ENCODE results near the gene FTO. TPM values are rescaled to one million over a fixed set of nuclear protein-coding genes. Genes with fewer than 3 reads are reported as not detected.

The FTO gene
- total and polyA plus RNA-seq, 12 donors: 17.8 to 310 (median 156) TPM

DNA sequence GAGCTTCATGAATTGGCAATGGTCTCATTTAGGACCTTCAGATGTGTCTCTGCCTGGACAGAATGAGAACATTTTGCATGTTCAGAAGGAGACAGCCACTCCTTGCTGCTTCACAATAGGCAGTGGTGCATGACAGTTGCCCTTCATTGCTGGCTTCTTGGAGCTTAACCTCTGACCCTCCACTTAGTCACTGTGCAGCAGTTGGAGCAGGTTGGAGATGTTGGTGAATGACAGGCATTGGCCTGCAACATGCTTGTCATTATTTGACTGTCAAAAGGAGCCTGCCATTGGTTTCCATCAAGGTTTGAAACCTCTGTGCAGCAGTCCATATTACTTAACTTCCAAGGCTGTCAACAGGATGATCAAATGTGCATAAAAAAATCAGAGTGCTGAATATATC lies 22.7 kb downstream of the FTO start:
- Histone ChIP-seq H3K9me3 (replicated peaks in 1 of 3) (no peaks in the 10 kb centered on the region), H3K4me3 (no peak overlapping the region), H3K27me3 (no peaks in the 10 kb centered on the region), H3K4me1 (replicated peaks in 1 of 2) (peaks cover 14 to 21% of the 10 kb centered on the region in 2 donors), H3K36me3 (replicated peaks in 1 of 2) (no peaks in the 10 kb centered on the region), H3K27ac (no peak overlapping the region)
- no peak for TF ChIP-seq POLR2A (IDR thresholded peaks at IDR 0.05)
- peak in 2 of 7 donors; percentile 16 for DNase-seq
- intact Hi-C loops (cut with DNase I): no loop called here

DNA sequence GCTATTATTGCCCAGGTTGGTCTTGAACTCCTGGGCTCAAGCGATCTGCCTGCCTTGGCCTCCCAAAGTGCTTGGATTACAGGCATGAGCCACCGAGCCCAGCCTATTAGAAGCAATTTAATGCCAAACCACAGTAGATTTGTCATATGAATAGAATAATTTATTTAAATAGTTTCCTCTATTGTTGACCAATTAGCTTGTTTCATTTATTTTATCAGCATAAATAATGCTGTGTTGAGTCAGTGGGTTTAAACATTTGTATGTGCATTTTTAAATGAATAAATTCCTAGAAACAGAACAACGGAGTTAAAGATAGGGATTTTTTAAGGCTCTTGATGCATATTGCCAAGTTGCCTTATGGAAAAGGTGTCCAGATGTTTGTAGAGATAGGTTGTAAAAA lies 26.7 kb downstream of the FTO start:
- intact Hi-C loops (cut with DNase I): no loop called here
- Histone ChIP-seq H3K27me3 (no peaks in the 10 kb centered on the region), H3K27ac (no peak overlapping the region), H3K36me3 (replicated peaks in 1 of 2) (no peaks in the 10 kb centered on the region), H3K4me1 (replicated peaks in 1 of 2) (peaks cover 18 to 31% of the 10 kb centered on the region in 2 donors), H3K4me3 (no peak overlapping the region), H3K9me3 (replicated peaks in 1 of 3) (no peaks in the 10 kb centered on the region)
- no peak for TF ChIP-seq POLR2A (IDR thresholded peaks at IDR 0.05)
- TF ChIP-seq, protein P1, sequence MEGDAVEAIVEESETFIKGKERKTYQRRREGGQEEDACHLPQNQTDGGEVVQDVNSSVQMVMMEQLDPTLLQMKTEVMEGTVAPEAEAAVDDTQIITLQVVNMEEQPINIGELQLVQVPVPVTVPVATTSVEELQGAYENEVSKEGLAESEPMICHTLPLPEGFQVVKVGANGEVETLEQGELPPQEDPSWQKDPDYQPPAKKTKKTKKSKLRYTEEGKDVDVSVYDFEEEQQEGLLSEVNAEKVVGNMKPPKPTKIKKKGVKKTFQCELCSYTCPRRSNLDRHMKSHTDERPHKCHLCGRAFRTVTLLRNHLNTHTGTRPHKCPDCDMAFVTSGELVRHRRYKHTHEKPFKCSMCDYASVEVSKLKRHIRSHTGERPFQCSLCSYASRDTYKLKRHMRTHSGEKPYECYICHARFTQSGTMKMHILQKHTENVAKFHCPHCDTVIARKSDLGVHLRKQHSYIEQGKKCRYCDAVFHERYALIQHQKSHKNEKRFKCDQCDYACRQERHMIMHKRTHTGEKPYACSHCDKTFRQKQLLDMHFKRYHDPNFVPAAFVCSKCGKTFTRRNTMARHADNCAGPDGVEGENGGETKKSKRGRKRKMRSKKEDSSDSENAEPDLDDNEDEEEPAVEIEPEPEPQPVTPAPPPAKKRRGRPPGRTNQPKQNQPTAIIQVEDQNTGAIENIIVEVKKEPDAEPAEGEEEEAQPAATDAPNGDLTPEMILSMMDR (IDR thresholded peaks at IDR 0.05): no peak
- WGBS, 4 donors: 94 to 99% (median 96%) methylated on average over 3 of the region's 3 CpGs
- DNase-seq: no peak

DNA sequence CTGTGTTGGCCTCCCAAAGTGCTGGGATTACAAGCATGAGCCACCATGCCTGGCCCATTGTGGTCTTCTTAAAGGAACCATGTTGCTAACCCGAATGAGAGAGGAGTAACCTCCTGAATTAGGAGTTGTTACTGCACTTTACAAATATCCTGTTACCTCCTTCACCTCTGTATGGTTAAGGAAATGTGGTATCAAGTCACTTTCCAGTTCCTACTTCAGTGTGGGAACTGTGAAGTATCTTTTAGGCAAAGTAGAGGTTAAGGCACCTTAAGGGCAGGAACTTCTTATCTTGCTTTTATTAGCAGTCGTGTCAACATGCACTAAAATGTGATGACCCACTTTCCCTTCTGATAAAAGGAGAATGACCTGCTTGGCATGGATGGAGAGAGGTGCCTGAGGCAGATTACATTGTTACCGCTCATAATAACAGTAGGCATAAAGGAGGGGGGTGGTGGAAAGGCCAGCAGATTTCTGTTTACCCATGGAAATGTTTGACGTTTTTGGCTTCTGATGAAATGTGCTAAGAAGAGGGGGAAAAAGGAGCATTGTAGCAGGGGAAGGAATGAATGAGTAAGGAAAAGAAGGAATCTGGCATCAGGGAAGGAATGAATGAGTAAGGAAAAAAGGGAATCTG lies 28.5 kb downstream of the FTO start:
- Histone ChIP-seq H3K36me3 (replicated peaks in 1 of 2) (no peaks in the 10 kb centered on the region), H3K4me3 (no peak overlapping the region), H3K9me3 (replicated peaks in 1 of 3) (no peaks in the 10 kb centered on the region), H3K4me1 (replicated peaks in 1 of 2) (peaks cover 8 to 20% of the 10 kb centered on the region in 2 donors), H3K27me3 (no peaks in the 10 kb centered on the region), H3K27ac (no peak overlapping the region)
- intact Hi-C loops (cut with DNase I): no loop called here
- TF ChIP-seq POLR2A (IDR thresholded peaks at IDR 0.05): no peak
- TF ChIP-seq, protein P1 (IDR thresholded peaks at IDR 0.05): no peak
- WGBS, 4 donors: 35 to 43% (median 39%) methylated on average over 4 of the region's 4 CpGs
- DNase-seq: peak in 5 of 7 donors; percentile 33 to 66 (median 42)

DNA sequence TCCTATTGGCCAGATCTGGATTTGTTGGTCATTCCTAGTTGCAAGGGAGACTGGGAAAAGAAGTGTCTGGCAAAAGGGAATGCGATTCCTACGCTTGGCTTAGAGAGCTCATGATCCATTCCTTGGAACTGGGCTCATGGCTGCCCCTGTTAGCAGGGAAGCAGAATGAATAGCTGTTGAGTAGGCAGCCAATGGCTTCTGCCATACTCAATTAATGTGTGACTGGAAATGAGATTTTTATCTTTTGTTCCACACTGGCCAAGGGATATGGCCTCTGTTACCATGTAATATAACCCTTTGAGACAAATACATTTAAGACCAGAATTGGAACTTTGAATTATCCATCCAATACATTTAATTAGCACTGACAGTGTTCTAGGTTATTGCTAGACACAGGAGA lies 31.0 kb downstream of the FTO start:
- no peaks in the 10 kb centered on the region for H3K36me3 ChIP-seq (replicated peaks in 1 of 2)
- no peaks in the 10 kb centered on the region for H3K27me3 ChIP-seq
- H3K9me3 ChIP-seq (replicated peaks in 1 of 3): no peaks in the 10 kb centered on the region
- WGBS, 4 donors: 95 to 100% (median 97%) methylated on average over 2 of the region's 2 CpGs
- no peak overlapping the region for H3K4me3 ChIP-seq
- H3K4me1 ChIP-seq (replicated peaks in 1 of 2): peaks cover 8 to 17% of the 10 kb centered on the region in 2 donors
- intact Hi-C loops (cut with DNase I): no loop called here
- DNase-seq: no peak
- no peak for TF ChIP-seq POLR2A (IDR thresholded peaks at IDR 0.05)
- TF ChIP-seq, protein P1 (IDR thresholded peaks at IDR 0.05): no peak
- H3K27ac ChIP-seq: no peak overlapping the region

DNA sequence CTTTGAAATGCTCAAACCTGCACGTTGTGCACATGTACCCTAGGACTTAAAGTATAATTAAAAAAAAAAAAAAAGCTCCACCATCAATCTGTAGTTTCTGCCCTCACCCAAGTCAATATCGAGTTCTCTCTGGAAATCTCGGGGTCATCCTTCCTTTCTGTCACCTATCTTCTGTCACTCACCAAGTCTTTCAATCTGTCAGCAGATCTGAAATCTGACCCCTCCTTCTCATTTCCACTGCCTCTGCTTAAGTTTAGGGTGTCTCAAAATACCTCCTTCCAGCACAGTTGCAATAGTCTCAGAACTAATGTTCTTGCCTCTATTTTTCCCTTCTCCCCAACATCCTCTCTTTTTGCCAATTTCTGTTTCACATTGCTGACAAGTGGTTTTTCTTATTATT lies 32.3 kb downstream of the FTO start:
- DNase-seq: no peak
- H3K4me3 ChIP-seq: no peak overlapping the region
- H3K27me3 ChIP-seq: no peaks in the 10 kb centered on the region
- H3K4me1 ChIP-seq (replicated peaks in 1 of 2): peaks cover 8 to 27% of the 10 kb centered on the region in 2 donors
- H3K9me3 ChIP-seq (replicated peaks in 1 of 3): no peaks in the 10 kb centered on the region
- H3K36me3 ChIP-seq (replicated peaks in 1 of 2): no peaks in the 10 kb centered on the region
- TF ChIP-seq POLR2A (IDR thresholded peaks at IDR 0.05): no peak
- TF ChIP-seq, protein P1 (IDR thresholded peaks at IDR 0.05): no peak
- 87 to 95% (median 90%) methylated on average over 3 of the region's 3 CpGs for WGBS, 4 donors
- intact Hi-C loops (cut with DNase I): no loop called here
- H3K27ac ChIP-seq: no peak overlapping the region

Measured in adrenal gland (tissue), 12 donors.